Measurements from ENCODE around the gene ATG16L2. TPM values are rescaled to one million over a fixed set of nuclear protein-coding genes. Genes with fewer than 3 reads are reported as not detected.

ATG16L2 gene
- total RNA-seq, 2 experiments from 2014 or later = 58.3 to 61.6 TPM

DNA sequence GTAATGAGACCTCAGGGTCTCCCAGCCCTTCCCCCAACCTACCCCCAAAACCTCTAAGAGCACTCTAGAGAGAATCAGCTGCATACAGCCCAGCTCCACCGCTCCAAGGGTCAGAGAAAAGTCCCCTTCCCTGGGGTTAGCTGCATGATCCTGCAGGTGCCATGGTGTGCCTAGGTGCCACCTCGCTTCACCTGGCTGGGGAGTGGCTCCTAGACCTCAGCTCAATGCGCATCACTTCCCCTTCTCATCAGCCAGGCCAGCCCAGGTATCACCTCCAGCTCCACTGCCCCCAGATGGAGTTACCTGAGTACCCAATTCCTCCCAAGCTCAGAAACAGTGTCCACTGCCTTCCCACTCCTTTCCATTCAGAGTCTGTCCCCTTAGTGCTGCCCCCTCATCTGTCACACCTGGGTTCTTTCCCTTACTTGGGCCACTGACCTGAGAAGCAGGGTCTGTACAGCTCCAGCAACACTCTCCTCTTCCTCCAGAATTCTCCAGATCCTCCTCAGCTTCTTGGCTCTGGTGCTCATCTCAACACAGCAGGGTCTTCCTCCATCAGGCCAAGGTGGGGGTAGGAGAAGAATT lies 21.7 kb upstream of the ATG16L2 start:
- TF ChIP-seq, protein P1, sequence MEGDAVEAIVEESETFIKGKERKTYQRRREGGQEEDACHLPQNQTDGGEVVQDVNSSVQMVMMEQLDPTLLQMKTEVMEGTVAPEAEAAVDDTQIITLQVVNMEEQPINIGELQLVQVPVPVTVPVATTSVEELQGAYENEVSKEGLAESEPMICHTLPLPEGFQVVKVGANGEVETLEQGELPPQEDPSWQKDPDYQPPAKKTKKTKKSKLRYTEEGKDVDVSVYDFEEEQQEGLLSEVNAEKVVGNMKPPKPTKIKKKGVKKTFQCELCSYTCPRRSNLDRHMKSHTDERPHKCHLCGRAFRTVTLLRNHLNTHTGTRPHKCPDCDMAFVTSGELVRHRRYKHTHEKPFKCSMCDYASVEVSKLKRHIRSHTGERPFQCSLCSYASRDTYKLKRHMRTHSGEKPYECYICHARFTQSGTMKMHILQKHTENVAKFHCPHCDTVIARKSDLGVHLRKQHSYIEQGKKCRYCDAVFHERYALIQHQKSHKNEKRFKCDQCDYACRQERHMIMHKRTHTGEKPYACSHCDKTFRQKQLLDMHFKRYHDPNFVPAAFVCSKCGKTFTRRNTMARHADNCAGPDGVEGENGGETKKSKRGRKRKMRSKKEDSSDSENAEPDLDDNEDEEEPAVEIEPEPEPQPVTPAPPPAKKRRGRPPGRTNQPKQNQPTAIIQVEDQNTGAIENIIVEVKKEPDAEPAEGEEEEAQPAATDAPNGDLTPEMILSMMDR (IDR thresholded peaks at IDR 0.05) = no peak
- H3K27ac ChIP-seq (ENCODE audit: low read depth in 1 of 2, low read length in 2 of 2) = peak overlapping the region; percentile 99
- Mint-ChIP-seq H3K4me3 (peak overlapping the region; percentile 99), H3K4me1 (ENCODE audit: low read depth) (peaks cover 29% of the 10 kb centered on the region), H3K27ac (peak overlapping the region; percentile 99), H3K27me3 (no peaks in the 10 kb centered on the region), H3K36me3 (ENCODE audit: low read depth) (no peaks in the 10 kb centered on the region), H3K9me3 (no peaks in the 10 kb centered on the region)
- POLR2A ChIA-PET = interaction anchor here (1.1 to 2.9 kb wide), 7 partner anchors 11 to 111 kb away, joined by 3 to 54 read pairs (median 4); no protein-coding TSS in a partner anchor
- no peaks in the 10 kb centered on the region for H3K9me3 ChIP-seq (ENCODE audit: control insufficient read depth in 1 of 2, insufficient read depth in 1 of 2, low read length in 2 of 2)
- H3K4me3 ChIP-seq (ENCODE audit: low read length) = no peak overlapping the region
- CTCF ChIA-PET = interaction anchor here (0.6 to 4.2 kb wide), 6 partner anchors 11 to 69 kb away, joined by 3 to 80 read pairs (median 12); partner anchors contain the start of gene ATG16L2
- no peaks in the 10 kb centered on the region for H3K36me3 ChIP-seq (ENCODE audit: insufficient read depth, low read length)
- intact Hi-C loops (cut with DNase I, micrococcal nuclease) = loop anchor here (1.0 to 10.0 kb wide), 5 partner anchors 40 to 678 kb away; partner anchors contain the start of genes ARAP1 (in 2 of the 2) and ANAPC15 (in 1 of the 2)
- ATAC-seq (ENCODE audit: poor library complexity) = no peak
- H3K27me3 ChIP-seq (ENCODE audit: control insufficient read depth in 1 of 2, insufficient read depth in 2 of 2, low read length in 2 of 2) = no peaks in the 10 kb centered on the region
- H3K4me1 ChIP-seq (ENCODE audit: insufficient read depth, low read length) = peaks cover 28% of the 10 kb centered on the region
- peak in 1 of 14 experiments; percentile 21 for DNase-seq

DNA sequence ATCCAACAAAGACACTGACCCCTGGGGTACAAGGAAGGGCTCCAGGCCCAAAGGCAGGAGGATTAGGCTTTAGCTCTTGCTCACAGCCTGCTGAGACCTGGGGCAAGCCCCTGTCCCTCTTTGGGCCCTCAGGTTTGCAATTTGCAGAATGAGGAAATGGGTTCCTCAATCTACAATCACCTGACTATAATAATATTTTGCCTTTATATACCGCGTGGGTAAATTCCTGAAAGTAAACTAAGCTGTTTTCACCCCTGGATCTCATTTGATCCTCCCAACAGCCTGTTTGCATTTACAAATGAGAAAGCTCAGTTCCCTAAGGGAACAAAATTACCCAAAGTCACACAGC lies 21.2 kb upstream of the ATG16L2 start:
- no peaks in the 10 kb centered on the region for H3K36me3 ChIP-seq (ENCODE audit: insufficient read depth, low read length)
- TF ChIP-seq, protein P1 (IDR thresholded peaks at IDR 0.05) = no peak
- CTCF ChIA-PET = interaction anchor here (1.4 to 4.2 kb wide), 7 partner anchors 11 to 109 kb away, joined by 3 to 80 read pairs (median 11); partner anchors contain the start of gene ATG16L2
- DNase-seq (peak in 1 of 14 experiments; percentile 29), ATAC-seq (ENCODE audit: poor library complexity) (no peak)
- POLR2A ChIA-PET = interaction anchor here (1.1 to 2.9 kb wide), 9 partner anchors 12 to 347 kb away, joined by 3 to 54 read pairs (median 4); no protein-coding TSS in a partner anchor
- intact Hi-C loops (cut with DNase I, micrococcal nuclease) = loop anchor here (1.0 to 10.0 kb wide), 5 partner anchors 41 to 678 kb away; partner anchors contain the start of genes ARAP1 (in 2 of the 2) and ANAPC15 (in 1 of the 2)
- H3K27me3 Mint-ChIP-seq = no peaks in the 10 kb centered on the region
- H3K4me1 ChIP-seq (ENCODE audit: insufficient read depth, low read length) = peaks cover 23% of the 10 kb centered on the region
- H3K4me3 ChIP-seq (ENCODE audit: low read length) = peak overlapping the region; percentile 82
- H3K36me3 Mint-ChIP-seq (ENCODE audit: low read depth) = no peaks in the 10 kb centered on the region
- peak overlapping the region; percentile 99 for H3K27ac ChIP-seq (ENCODE audit: low read depth in 1 of 2, low read length in 2 of 2)
- H3K4me3 Mint-ChIP-seq = peak overlapping the region; percentile 99
- peak overlapping the region; percentile 99 for H3K27ac Mint-ChIP-seq
- no peaks in the 10 kb centered on the region for H3K27me3 ChIP-seq (ENCODE audit: control insufficient read depth in 1 of 2, insufficient read depth in 2 of 2, low read length in 2 of 2)
- H3K4me1 Mint-ChIP-seq (ENCODE audit: low read depth) = peaks cover 29% of the 10 kb centered on the region
- H3K9me3 Mint-ChIP-seq = no peaks in the 10 kb centered on the region
- no peaks in the 10 kb centered on the region for H3K9me3 ChIP-seq (ENCODE audit: control insufficient read depth in 1 of 2, insufficient read depth in 1 of 2, low read length in 2 of 2)

DNA sequence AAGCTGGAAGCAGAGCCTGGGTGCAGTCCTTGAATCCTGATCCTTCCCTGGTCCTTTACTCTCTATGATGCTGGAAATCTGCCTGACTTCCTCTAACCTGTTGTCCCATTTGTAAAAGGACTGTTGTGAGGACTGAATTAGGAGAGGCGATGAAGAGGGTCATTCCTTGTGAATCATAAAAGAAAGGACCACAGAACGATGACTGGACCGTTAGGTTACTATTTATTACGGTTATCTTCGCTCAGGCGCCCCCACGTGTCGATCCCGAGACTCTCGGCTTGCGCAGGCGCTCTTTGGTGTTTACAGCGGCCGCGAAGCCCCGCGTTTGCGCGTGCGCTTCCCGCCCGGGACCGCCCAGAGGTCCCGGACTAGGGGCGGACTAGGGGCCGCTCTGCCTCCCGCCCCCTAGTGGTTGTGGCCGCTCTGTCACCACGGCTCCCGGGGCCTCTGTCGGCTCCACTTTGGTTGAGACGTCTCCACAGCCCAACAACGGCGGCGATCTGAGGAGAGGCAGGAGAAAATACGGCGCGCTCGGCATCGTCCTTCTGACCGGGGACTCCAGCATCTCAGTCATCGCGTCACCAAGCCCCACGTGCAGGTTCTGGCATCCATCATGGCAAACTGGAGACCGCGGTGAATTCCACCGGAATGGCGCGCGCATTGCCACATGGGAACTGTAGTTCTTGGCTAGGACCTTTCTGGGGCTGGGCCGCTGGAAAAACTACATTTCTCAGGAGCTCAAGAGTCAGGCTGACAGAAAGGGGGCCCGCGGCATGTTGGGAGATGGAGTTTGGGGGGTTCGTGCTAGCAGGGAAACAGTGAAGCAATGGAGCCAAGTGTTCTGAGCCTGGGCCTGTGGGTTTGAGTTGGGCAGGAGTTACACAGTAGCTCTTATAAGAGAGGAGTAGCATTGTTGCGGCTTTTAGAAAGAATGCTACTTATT lies 20.5 kb upstream of the ATG16L2 start, which contains the start of gene STARD10:
STARD10 (minus strand) TSS at position 623 of the 943 bp plus-strand sequence. CDS start 12,866 bp downstream, outside the sequence.
- intact Hi-C loops (cut with DNase I, micrococcal nuclease) = loop anchor here (1.0 to 10.0 kb wide), 8 partner anchors 20 to 679 kb away; partner anchors contain the start of genes ARAP1 (in 2 of the 2), ANAPC15 (in 1 of the 2) and ATG16L2 (in 1 of the 2)
- H3K4me1 Mint-ChIP-seq (ENCODE audit: low read depth) = peaks cover 29% of the 10 kb centered on the region
- CTCF ChIA-PET = interaction anchor here (0.7 to 4.2 kb wide), 16 partner anchors 9 to 110 kb away, joined by 3 to 80 read pairs (median 4); partner anchors contain the start of gene ATG16L2
- TF ChIP-seq, protein P1 (IDR thresholded peaks at IDR 0.05) = peak; percentile 98
- H3K4me3 Mint-ChIP-seq = peak within 1 kb of the TSS; percentile 99
- H3K27ac Mint-ChIP-seq = peak within 1 kb of the TSS; percentile 99
- DNase-seq (peak; percentile 91 to 98 (median 94)), ATAC-seq (ENCODE audit: poor library complexity) (peak; percentile 90)
- Histone ChIP-seq H3K27ac (ENCODE audit: low read depth in 1 of 2, low read length in 2 of 2) (peak within 1 kb of the TSS; percentile 99), H3K4me1 (ENCODE audit: insufficient read depth, low read length) (peaks cover 23% of the 10 kb centered on the region), H3K27me3 (ENCODE audit: control insufficient read depth in 1 of 2, insufficient read depth in 2 of 2, low read length in 2 of 2) (no peaks in the 10 kb centered on the region), H3K9me3 (ENCODE audit: control insufficient read depth in 1 of 2, insufficient read depth in 1 of 2, low read length in 2 of 2) (no peaks in the 10 kb centered on the region), H3K4me3 (ENCODE audit: low read length) (peak within 1 kb of the TSS; percentile 82), H3K36me3 (ENCODE audit: insufficient read depth, low read length) (no peaks in the 10 kb centered on the region)
- no peaks in the 10 kb centered on the region for H3K9me3 Mint-ChIP-seq
- POLR2A ChIA-PET = interaction anchor here (0.7 to 2.9 kb wide), 13 partner anchors 12 to 349 kb away, joined by 3 to 54 read pairs (median 4); partner anchors contain the start of genes ATG16L2 and FCHSD2
- no peaks in the 10 kb centered on the region for H3K36me3 Mint-ChIP-seq (ENCODE audit: low read depth)
- no peaks in the 10 kb centered on the region for H3K27me3 Mint-ChIP-seq
